Left lobe of liver (tissue), 2 donors: ENCODE data around the gene ADGRE1. TPM values are rescaled to one million over a fixed set of nuclear protein-coding genes. Genes with fewer than 3 reads are reported as not detected.

Experiments
- ATAC-seq: fragments of 200-7000 bp; cut with Tn5 transposase; one replicate; pipeline ENCODE4 v1.9.1; 2020; ENCODE audit warnings: mild to moderate bottlenecking, moderate library complexity
- DNase-seq: peaks from one replicate; pipeline ENCODE4 v3.0.0-alpha.2; 2020; ENCODE audit warnings: low spot score
- total RNA-seq: library from RNA; stranded (reverse); gene quantifications from one replicate; pipeline ENCODE4 v1.2.1, GENCODE V29; 2021
- donor health status: DM: no; HTN: no; CAD: no; lungs with moderate emphysema.
- donor health status: DM: no; HTN: yes; CAD: no.

Gene ADGRE1
- total RNA-seq, 1 donor from 2014 or later: 0.88 TPM

- ATAC-seq (no peak), DNase-seq (no peak)
Observed at GRCh38 chr19:6955082-6955481, 67.7 kb downstream of the ADGRE1 start.

GRCh38 chr19:6956573-6956972 lies 69.2 kb downstream of the ADGRE1 start:
- no peak for DNase-seq
- ATAC-seq: no peak

GRCh38 chr19:6958791-6959190 lies 71.4 kb downstream of the ADGRE1 start:
- DNase-seq (no peak), ATAC-seq (no peak)

- DNase-seq (no peak), ATAC-seq (no peak)
Observed at GRCh38 chr19:6963244-6963852, 76.0 kb downstream of the ADGRE1 start.

GRCh38 chr19:6963937-6964336 lies 76.6 kb downstream of the ADGRE1 start:
- DNase-seq: no peak
- peak; percentile 31 for ATAC-seq

GRCh38 chr19:6967967-6968366 lies 80.6 kb downstream of the ADGRE1 start:
- DNase-seq (no peak), ATAC-seq (no peak)

- no peak for ATAC-seq
Observed at GRCh38 chr19:6969490-6969889, 82.1 kb downstream of the ADGRE1 start.

GRCh38 chr19:6970021-6970420 lies 82.6 kb downstream of the ADGRE1 start:
- DNase-seq (no peak), ATAC-seq (no peak)

More at GRCh38 chr19:6969490-6969889, 82.1 kb downstream of the ADGRE1 start:
- no peak for DNase-seq

GRCh38 chr19:6970443-6970842 lies 83.1 kb downstream of the ADGRE1 start:
- ATAC-seq: no peak

GRCh38 chr19:6971366-6971765 lies 84.0 kb downstream of the ADGRE1 start:
- DNase-seq (no peak), ATAC-seq (no peak)

More at GRCh38 chr19:6970443-6970842, 83.1 kb downstream of the ADGRE1 start:
- DNase-seq: no peak

GRCh38 chr19:6976197-6976596 lies 88.8 kb downstream of the ADGRE1 start:
- DNase-seq (no peak), ATAC-seq (no peak)

- ATAC-seq: no peak
- no peak for DNase-seq
Observed at GRCh38 chr19:6979399-6979798, 92.0 kb downstream of the ADGRE1 start.

GRCh38 chr19:6983448-6983847 lies 96.1 kb downstream of the ADGRE1 start:
- DNase-seq (no peak), ATAC-seq (no peak)

GRCh38 chr19:6987850-6988249 lies 100.5 kb downstream of the ADGRE1 start:
- ATAC-seq: peak; percentile 26
- DNase-seq: no peak

- no peak for ATAC-seq
- DNase-seq: no peak
Observed at GRCh38 chr19:6988257-6988656, 100.9 kb downstream of the ADGRE1 start.

Other genes starting within 250 kb of the ADGRE1 start
- gene TNFSF14, start 217.4 kb upstream of the ADGRE1 start, total RNA-seq: 8.3 TPM
- gene C3, start 166.9 kb upstream of the ADGRE1 start, total RNA-seq: 11,297 TPM
- 28.8 TPM for gene GPR108, start 150.0 kb upstream of the ADGRE1 start, total RNA-seq
- gene TRIP10, start 147.9 kb upstream of the ADGRE1 start, total RNA-seq: 9.0 TPM
- gene SH2D3A, start 120.1 kb upstream of the ADGRE1 start, total RNA-seq: 1.1 TPM
- gene VAV1, start 114.9 kb upstream of the ADGRE1 start, total RNA-seq: 3.1 TPM
- gene MBD3L2B, start 133.9 kb downstream of the ADGRE1 start, total RNA-seq: not detected
- gene MBD3L5, start 143.0 kb downstream of the ADGRE1 start, total RNA-seq: not detected
- not detected for gene MBD3L4, start 152.6 kb downstream of the ADGRE1 start, total RNA-seq
- not detected for gene MBD3L2, start 161.7 kb downstream of the ADGRE1 start, total RNA-seq
- not detected for gene MBD3L3, start 171.1 kb downstream of the ADGRE1 start, total RNA-seq
- 3.0 TPM for gene ZNF557, start 182.1 kb downstream of the ADGRE1 start, total RNA-seq